CD4-positive, alpha-beta memory T cell (primary cell): Measurements from ENCODE around the gene ERI2. TPM values are rescaled to one million over a fixed set of nuclear protein-coding genes. Genes with fewer than 3 reads are reported as not detected.
A peak's percentile ranks its signal among the peaks of the same experiment; 100 is the strongest.

Source experiments
- CTCF ChIA-PET: fragments of 350-600 bp; sonication (Branson Sonifier 250); formaldehyde crosslinking; loops from one replicate; lab custom pipeline; 2021; ENCODE audit warnings: inconsistent platforms; ENCODE audit not compliant: partially characterized antibody; lab: Charles Lee
- POLR2A ChIA-PET: fragments of 350-600 bp; sonication (Branson Sonifier 250); formaldehyde crosslinking; loops from one replicate; lab custom pipeline; 2021; ENCODE audit not compliant: partially characterized antibody; lab: Charles Lee
- DNase-seq, 5 donors: peaks; one replicate each; pipeline versions ENCODE4 v3.0.0 to v3.0.0-alpha.2; 2020 to 2022; ENCODE audit warnings: mixed read lengths in 1 of 5
- H3K27ac ChIP-seq: one replicate; pipeline ENCODE4 v1.7.0; 2013; ENCODE audit warnings: low read depth, low read length
- H3K27me3 ChIP-seq: 2 replicates; pipeline ENCODE4 v1.7.0; 2013; ENCODE audit warnings: mild to moderate bottlenecking, low read length, moderate library complexity; ENCODE audit not compliant: insufficient read depth
- H3K36me3 ChIP-seq: 2 replicates; pipeline ENCODE4 v1.7.0; 2013; ENCODE audit warnings: mild to moderate bottlenecking, low read length, moderate library complexity; ENCODE audit not compliant: insufficient read depth
- H3K4me1 ChIP-seq: 2 replicates; pipeline ENCODE4 v1.7.0; 2013; ENCODE audit warnings: mild to moderate bottlenecking, low read length, moderate library complexity; ENCODE audit not compliant: insufficient read depth
- H3K4me3 ChIP-seq, 2 donors: one replicate each; pipeline ENCODE4 v1.7.0; 2013; ENCODE audit warnings: low read length in 2 of 2, mild to moderate bottlenecking in 1 of 2
- H3K9me3 ChIP-seq, 2 donors: one replicate each; pipeline ENCODE4 v1.7.0; 2013; ENCODE audit warnings: low read length in 2 of 2, control low read depth in 1 of 2; ENCODE audit not compliant: control insufficient read depth in 1 of 2
- H3K27ac Mint-ChIP-seq, 7 donors: one replicate each; pipeline ENCODE4 v1.8.0; 2020 to 2021; ENCODE audit warnings: mixed read lengths in 7 of 7, mild to moderate bottlenecking in 6 of 7, inconsistent platforms in 3 of 7, moderate library complexity in 3 of 7
- H3K27me3 Mint-ChIP-seq, 2 donors: one replicate each; pipeline ENCODE4 v1.8.0; 2020 to 2021; ENCODE audit warnings: mixed read lengths in 2 of 2
- H3K36me3 Mint-ChIP-seq, 2 donors: one replicate each; pipeline ENCODE4 v1.8.0; 2020 to 2021; ENCODE audit warnings: mixed read lengths in 2 of 2, inconsistent platforms in 1 of 2, mild to moderate bottlenecking in 1 of 2
- H3K4me1 Mint-ChIP-seq, 4 donors: one replicate each; pipeline ENCODE4 v1.8.0; 2020 to 2021; ENCODE audit warnings: mixed read lengths in 4 of 4, mild to moderate bottlenecking in 1 of 4
- H3K4me3 Mint-ChIP-seq, 8 donors: one replicate each; pipeline ENCODE4 v1.8.0; 2020 to 2021; ENCODE audit warnings: mixed read lengths in 8 of 8, mild to moderate bottlenecking in 7 of 8, moderate library complexity in 6 of 8, inconsistent platforms in 3 of 8
- H3K9me3 Mint-ChIP-seq, 8 donors: one replicate each; pipeline ENCODE4 v1.8.0; 2020 to 2021; ENCODE audit warnings: mixed read lengths in 8 of 8, mild to moderate bottlenecking in 5 of 8, inconsistent platforms in 3 of 8, moderate library complexity in 1 of 8
- intact Hi-C: fragments of 100-400 bp; cut with micrococcal nuclease; formaldehyde crosslinking; loops from one replicate; pipeline ENCODE4 v1.15.1; 2023
- polyA plus RNA-seq, 2 donors: library from polyadenylated mRNA; unstranded; fragments of 300-500 nt; fragmentation: Illumina TruSeq; gene quantifications; one replicate each; pipeline ENCODE4 v1.2.3, GENCODE V29; 2021
- total RNA-seq, 2 experiments: library from RNA; stranded (reverse); gene quantifications; one replicate each; pipeline ENCODE4 v1.2.3, GENCODE V29; 2021

The ERI2 gene
- total RNA-seq, result 1 to 10 TPM; 3.7 to 4.0 TPM
- 1 to 10 TPM; 2.8 to 3.2 TPM for polyA plus RNA-seq

DNA sequence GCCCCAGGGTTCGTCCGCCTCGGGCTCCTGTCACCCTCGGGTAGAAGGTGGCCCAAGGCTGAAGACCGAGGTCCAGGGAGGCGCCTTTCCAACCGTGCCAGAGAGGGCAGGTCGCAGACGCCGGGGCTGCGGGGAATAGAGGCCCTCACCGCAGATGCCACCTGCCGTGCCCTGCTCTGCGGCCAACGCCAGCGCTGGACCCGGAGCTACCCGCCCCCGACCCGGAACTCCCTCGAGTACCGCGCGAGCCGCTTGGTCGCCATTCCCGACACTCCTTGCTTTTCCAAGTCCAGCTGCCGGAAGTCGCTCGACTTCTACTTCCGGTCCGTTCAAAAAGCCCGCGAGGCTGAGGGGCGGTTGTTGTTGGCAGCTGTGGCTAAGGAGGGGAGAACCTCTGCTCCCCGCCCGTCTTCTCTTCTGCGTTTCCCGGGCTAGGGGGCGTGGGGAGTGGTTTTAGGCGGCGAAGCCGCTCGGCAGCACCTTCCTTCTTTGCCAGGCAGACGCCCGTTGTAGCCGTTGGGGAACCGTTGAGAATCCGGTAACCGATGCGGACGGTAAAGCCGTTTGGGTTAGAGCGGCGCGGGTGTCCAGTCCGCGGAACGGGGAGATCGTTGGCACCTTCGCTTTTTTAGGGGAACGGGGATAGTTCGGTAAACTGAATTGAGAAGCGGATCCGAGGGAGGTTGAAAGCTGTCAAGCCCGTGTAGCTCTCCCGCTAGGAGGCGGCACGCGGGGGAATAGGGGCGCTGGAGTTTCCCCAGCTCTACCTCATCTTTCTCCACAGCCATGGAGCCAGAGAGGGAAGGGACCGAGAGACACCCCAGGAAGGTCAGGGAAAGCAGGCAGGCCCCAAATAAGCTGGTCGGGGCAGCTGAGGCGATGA, at the start of gene ERI2, which contains the start of gene REXO5:
ERI2 (minus strand) TSS at position 305 of the 883 bp plus-strand sequence; CDS start at position 263, 42 bp downstream.
REXO5 (plus strand) TSS at position 360 of the 883 bp plus-strand sequence; CDS start at position 787, 427 bp downstream.
- peaks cover 0 to 5% of the 10 kb centered on the region in 2 donors for H3K36me3 Mint-ChIP-seq
- peak within 1 kb of the TSS; percentile 93 to 98 (median 95) for H3K27ac Mint-ChIP-seq
- H3K36me3 ChIP-seq, result no peaks in the 10 kb centered on the region
- peak; percentile 67 to 84 (median 70) for DNase-seq
- CTCF ChIA-PET, result interaction anchor here (0.9 to 3.9 kb wide), 9 partner anchors 9 to 69 kb away, joined by 3 to 15 read pairs (median 4); no protein-coding TSS in a partner anchor
- H3K4me3 ChIP-seq, result peak within 1 kb of the TSS; percentile 73 to 80
- POLR2A ChIA-PET, result interaction anchor here (0.8 to 1.8 kb wide), 8 partner anchors 8 to 1739 kb away, joined by 3 to 16 read pairs (median 4); partner anchors contain the start of genes COQ7, DCUN1D3, LYRM1 and THUMPD1
- peaks cover 3 to 27% (median 16%) of the 10 kb centered on the region in 4 donors for H3K4me1 Mint-ChIP-seq
- H3K27me3 ChIP-seq, result no peaks in the 10 kb centered on the region
- intact Hi-C loops, result loop anchor here (1.0 to 10.0 kb wide), 4 partner anchors 38 to 98 kb away; partner anchors contain the start of genes ACSM3, DCUN1D3, LYRM1 and THUMPD1
- no peaks in the 10 kb centered on the region for H3K27me3 Mint-ChIP-seq
- peak within 1 kb of the TSS; percentile 96 to 100 (median 99) for H3K4me3 Mint-ChIP-seq
- H3K9me3 Mint-ChIP-seq, result no peaks in the 10 kb centered on the region
- peak within 1 kb of the TSS; percentile 81 for H3K27ac ChIP-seq
- H3K9me3 ChIP-seq, result no peaks in the 10 kb centered on the region
- H3K4me1 ChIP-seq, result peaks cover 10% of the 10 kb centered on the region

DNA sequence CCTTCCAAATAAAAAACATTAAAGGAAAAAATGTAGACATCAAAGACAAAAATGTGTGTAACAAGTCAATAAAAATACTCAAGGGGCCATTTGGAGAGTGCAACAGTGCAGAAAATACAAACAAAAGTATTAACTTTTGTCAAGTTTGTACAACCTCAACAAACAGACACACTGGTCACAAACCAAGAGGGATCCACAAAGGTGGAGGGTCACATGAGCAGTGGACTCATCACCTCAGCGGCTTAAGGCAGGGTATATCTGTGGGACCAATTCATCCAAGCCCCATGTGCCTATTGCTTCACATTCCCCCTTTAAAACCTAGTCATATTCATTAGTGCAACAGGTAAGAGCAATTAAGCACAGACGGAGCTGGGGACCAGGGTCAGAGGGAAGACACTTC, 48.7 kb upstream of the ERI2 start:
- Mint-ChIP-seq H3K4me1 (peaks cover 2 to 3% (median 2%) of the 10 kb centered on the region in 4 donors), H3K27ac (peak overlapping the region in 1 of 7 donors; percentile 39), H3K27me3 (no peaks in the 10 kb centered on the region), H3K9me3 (no peaks in the 10 kb centered on the region), H3K36me3 (peaks cover 19 to 23% of the 10 kb centered on the region in 2 donors), H3K4me3 (no peak overlapping the region)
- Histone ChIP-seq H3K27me3 (no peaks in the 10 kb centered on the region), H3K4me1 (peaks cover 2% of the 10 kb centered on the region), H3K4me3 (no peak overlapping the region), H3K36me3 (peaks cover 5% of the 10 kb centered on the region), H3K9me3 (no peaks in the 10 kb centered on the region), H3K27ac (no peak overlapping the region)
- DNase-seq, result no peak
- intact Hi-C loops, result loop anchor here (5.0 to 10.0 kb wide), 2 partner anchors 150 to 332 kb away; no protein-coding TSS in a partner anchor
- CTCF ChIA-PET, result interaction anchor here (1.3 to 8.2 kb wide), 3 partner anchors 10 to 226 kb away, joined by 4 to 113 read pairs (median 5); no protein-coding TSS in a partner anchor
- POLR2A ChIA-PET, result no interaction called here

GRCh38 chr16:20853981-20854620, 47.8 kb upstream of the ERI2 start:
- Histone ChIP-seq H3K27me3 (no peaks in the 10 kb centered on the region), H3K4me3 (no peak overlapping the region), H3K9me3 (no peaks in the 10 kb centered on the region), H3K27ac (no peak overlapping the region), H3K4me1 (peaks cover 4% of the 10 kb centered on the region), H3K36me3 (no peaks in the 10 kb centered on the region)
- POLR2A ChIA-PET, result interaction anchor here (0.7 to 1.5 kb wide), 2 partner anchors 18 to 21 kb away, joined by 3 to 7 read pairs; no protein-coding TSS in a partner anchor
- Mint-ChIP-seq H3K4me1 (peaks cover 4 to 6% (median 4%) of the 10 kb centered on the region in 4 donors), H3K36me3 (peaks cover 13 to 16% of the 10 kb centered on the region in 2 donors), H3K27ac (peak overlapping the region in 2 of 7 donors; percentile 22 to 30), H3K9me3 (no peaks in the 10 kb centered on the region), H3K27me3 (no peaks in the 10 kb centered on the region), H3K4me3 (no peak overlapping the region)
- no peak for DNase-seq
- CTCF ChIA-PET, result interaction anchor here (1.3 to 8.2 kb wide), 3 partner anchors 11 to 227 kb away, joined by 4 to 113 read pairs (median 5); no protein-coding TSS in a partner anchor
- intact Hi-C loops, result loop anchor here (5.0 to 10.0 kb wide), 2 partner anchors 151 to 333 kb away; no protein-coding TSS in a partner anchor

GRCh38 chr16:20853143-20853542, 46.9 kb upstream of the ERI2 start:
- Histone ChIP-seq H3K4me3 (no peak overlapping the region), H3K36me3 (no peaks in the 10 kb centered on the region), H3K9me3 (no peaks in the 10 kb centered on the region), H3K27me3 (no peaks in the 10 kb centered on the region), H3K27ac (no peak overlapping the region), H3K4me1 (peaks cover 4% of the 10 kb centered on the region)
- POLR2A ChIA-PET, result interaction anchor here (0.7 to 1.5 kb wide), 2 partner anchors 19 to 22 kb away, joined by 3 to 7 read pairs; no protein-coding TSS in a partner anchor
- CTCF ChIA-PET, result interaction anchor here (1.2 to 8.2 kb wide), 4 partner anchors 10 to 228 kb away, joined by 3 to 113 read pairs (median 5); no protein-coding TSS in a partner anchor
- H3K9me3 Mint-ChIP-seq, result no peaks in the 10 kb centered on the region
- H3K4me1 Mint-ChIP-seq, result peaks cover 4 to 6% (median 4%) of the 10 kb centered on the region in 4 donors
- no peaks in the 10 kb centered on the region for H3K27me3 Mint-ChIP-seq
- intact Hi-C loops, result loop anchor here (5.0 to 10.0 kb wide), 2 partner anchors 152 to 334 kb away; no protein-coding TSS in a partner anchor
- no peak overlapping the region for H3K4me3 Mint-ChIP-seq
- DNase-seq, result no peak
- H3K36me3 Mint-ChIP-seq, result peaks cover 12 to 14% of the 10 kb centered on the region in 2 donors
- peak overlapping the region in 1 of 7 donors; percentile 19 for H3K27ac Mint-ChIP-seq

DNA sequence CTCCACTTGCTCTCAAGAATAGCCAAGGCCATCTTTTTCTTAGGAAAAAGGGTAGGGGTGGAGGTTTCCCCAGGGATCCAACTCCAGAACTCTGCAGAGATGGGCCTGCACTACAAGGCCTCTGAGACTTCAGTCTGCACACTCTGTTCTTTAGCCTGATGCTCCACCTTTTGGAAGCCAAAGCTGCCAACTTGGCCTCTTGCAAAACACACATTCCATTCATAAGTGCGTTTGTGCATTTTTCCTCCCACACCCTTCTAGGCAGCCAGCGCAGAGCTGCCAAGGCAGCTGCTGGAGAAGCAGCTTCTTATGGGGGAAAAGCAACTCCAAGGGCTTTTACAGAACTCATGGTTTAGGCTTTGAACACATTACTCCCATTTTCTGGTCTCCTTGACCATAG, 45.3 kb upstream of the ERI2 start:
- Mint-ChIP-seq H3K4me3 (no peak overlapping the region), H3K27me3 (no peaks in the 10 kb centered on the region), H3K27ac (no peak overlapping the region), H3K9me3 (no peaks in the 10 kb centered on the region), H3K4me1 (peaks cover 4 to 6% (median 4%) of the 10 kb centered on the region in 4 donors), H3K36me3 (peaks cover 2 to 9% of the 10 kb centered on the region in 2 donors)
- Histone ChIP-seq H3K4me3 (no peak overlapping the region), H3K36me3 (no peaks in the 10 kb centered on the region), H3K27me3 (no peaks in the 10 kb centered on the region), H3K27ac (no peak overlapping the region), H3K9me3 (no peaks in the 10 kb centered on the region), H3K4me1 (peaks cover 4% of the 10 kb centered on the region)
- ChIA-PET CTCF (interaction anchor here (0.9 to 8.2 kb wide), 9 partner anchors 15 to 259 kb away, joined by 3 to 113 read pairs (median 7); partner anchors contain the start of genes ERI2, LYRM1 and REXO5), POLR2A (no interaction called here)
- intact Hi-C loops, result loop anchor here (2.0 to 10.0 kb wide), 4 partner anchors 153 to 1469 kb away; partner anchors contain the start of gene CRYM
- no peak for DNase-seq

DNA sequence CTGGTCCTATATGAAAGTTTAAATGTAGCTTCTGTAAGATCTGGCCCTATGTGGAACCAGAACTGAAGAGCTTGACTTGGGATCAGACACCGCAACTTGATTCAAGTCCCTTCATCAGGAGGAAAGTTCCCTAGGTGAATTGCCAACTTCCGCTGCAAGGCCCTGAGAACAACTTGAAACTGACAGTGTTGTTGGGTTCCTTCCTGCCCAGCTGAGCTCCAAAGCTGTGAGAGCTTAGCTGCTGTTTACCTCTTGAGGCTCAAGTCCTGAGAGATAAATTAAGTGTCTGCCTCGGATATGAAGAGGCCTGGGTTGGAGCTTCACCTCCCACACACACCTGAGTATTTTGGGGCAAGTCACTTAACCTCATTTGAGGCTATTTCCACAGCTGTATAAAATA, 44.7 kb upstream of the ERI2 start:
- ChIA-PET POLR2A (no interaction called here), CTCF (interaction anchor here (0.8 to 8.2 kb wide), 22 partner anchors 13 to 427 kb away, joined by 3 to 113 read pairs (median 5); partner anchors contain the start of genes ERI2, LYRM1 and REXO5)
- Histone ChIP-seq H3K9me3 (no peaks in the 10 kb centered on the region), H3K4me1 (peaks cover 4% of the 10 kb centered on the region), H3K27me3 (no peaks in the 10 kb centered on the region), H3K4me3 (no peak overlapping the region), H3K36me3 (no peaks in the 10 kb centered on the region), H3K27ac (no peak overlapping the region)
- H3K9me3 Mint-ChIP-seq, result no peaks in the 10 kb centered on the region
- no peaks in the 10 kb centered on the region for H3K27me3 Mint-ChIP-seq
- no peak overlapping the region for H3K4me3 Mint-ChIP-seq
- intact Hi-C loops, result loop anchor here (1.0 to 10.0 kb wide), 8 partner anchors 23 to 1470 kb away; partner anchors contain the start of gene CRYM
- DNase-seq, result no peak
- peaks cover 2 to 6% of the 10 kb centered on the region in 2 donors for H3K36me3 Mint-ChIP-seq
- H3K27ac Mint-ChIP-seq, result no peak overlapping the region
- peaks cover 4 to 6% (median 4%) of the 10 kb centered on the region in 4 donors for H3K4me1 Mint-ChIP-seq
